ENCODE data around the gene COL4A1.
"Not testable (repeated sequence)": the region's sequence is repeated elsewhere in the genome, so short reads cannot be mapped to it uniquely, and the experiment has no call there.

COL4A1 gene

GRCh38 chr13:110323172-110323891 lies 16.4 kb upstream of the COL4A1 start:
- no peak for DNase-seq

- no peak for DNase-seq
These were observed 15.8 kb upstream of the COL4A1 start for GRCh38 chr13:110322828-110323171.

- no peak for DNase-seq
These were observed 15.3 kb upstream of the COL4A1 start for GRCh38 chr13:110322126-110322827.

GRCh38 chr13:110321573-110321972 lies 14.6 kb upstream of the COL4A1 start:
- DNase-seq, result not testable (repeated sequence)

- DNase-seq, result no peak
These were observed 13.7 kb upstream of the COL4A1 start for GRCh38 chr13:110320645-110321044.

GRCh38 chr13:110319774-110320509 lies 13.0 kb upstream of the COL4A1 start:
- no peak for DNase-seq

GRCh38 chr13:110319397-110319773 lies 12.4 kb upstream of the COL4A1 start:
- no peak for DNase-seq

GRCh38 chr13:110318920-110319319 lies 12.0 kb upstream of the COL4A1 start:
- no peak for DNase-seq

- no peak for DNase-seq
These were observed 10.7 kb upstream of the COL4A1 start for GRCh38 chr13:110317496-110318195.

GRCh38 chr13:110317093-110317492 lies 10.1 kb upstream of the COL4A1 start:
- no peak for DNase-seq

GRCh38 chr13:110316196-110316595 lies 9.2 kb upstream of the COL4A1 start:
- no peak for DNase-seq

- DNase-seq, result no peak
These were observed 7.7 kb upstream of the COL4A1 start for GRCh38 chr13:110314516-110315245.

- not testable (repeated sequence) for DNase-seq
These were observed 6.8 kb upstream of the COL4A1 start for GRCh38 chr13:110313733-110314132.

- DNase-seq, result not testable (repeated sequence)
These were observed 6.3 kb upstream of the COL4A1 start for GRCh38 chr13:110313261-110313660.

- no peak for DNase-seq
These were observed 5.5 kb upstream of the COL4A1 start for GRCh38 chr13:110312339-110313031.

- DNase-seq, result no peak
These were observed 4.7 kb upstream of the COL4A1 start for GRCh38 chr13:110311443-110312338.

- DNase-seq, result no peak
These were observed 3.8 kb upstream of the COL4A1 start for GRCh38 chr13:110310541-110311442.

- DNase-seq, result no peak
These were observed 2.9 kb upstream of the COL4A1 start for GRCh38 chr13:110309661-110310524.

Measured in NCI-H345 (cell line).